GM12878 (cell line): ENCODE measurements around the gene TRAF5. TPM values are rescaled to one million over a fixed set of nuclear protein-coding genes. Genes with fewer than 3 reads are reported as not detected.
"Not testable (repeated sequence)": the region's sequence is repeated elsewhere in the genome, so short reads cannot be mapped to it uniquely, and the experiment has no call there.

Experiments
- ATAC-seq: fragments of 200-7000 bp; cut with Tn5 transposase; 3 replicates; pipeline ENCODE4 v1.9.1; 2020; ENCODE audit warnings: mild to moderate bottlenecking, moderate library complexity
- BruUV-seq: library from RNA; stranded (reverse); fragments of 400-500 nt; replicated peaks from 2 replicates; lab custom pipeline; 2021; lab: Mats Ljungman, UMichigan
- CTCF ChIA-PET: fragments of 300-600 bp; sonication (Branson Sonifier 250); formaldehyde crosslinking; extraction: SDS; loops from one replicate; lab custom pipeline; 2021; ENCODE audit warnings: inconsistent platforms; lab: Yijun Ruan, JAX
- POLR2A ChIA-PET: fragments of 350-600 bp; formaldehyde crosslinking; extraction: SDS; loops from one replicate; lab custom pipeline; 2021; ENCODE audit warnings: inconsistent platforms; lab: Charles Lee
- RAD21 ChIA-PET: fragments of 300-600 bp; sonication (Branson Sonifier 250); formaldehyde crosslinking; loops from one replicate; lab custom pipeline; 2023; ENCODE audit warnings: antibody characterized with exemption; ENCODE audit not compliant: unreplicated experiment; lab: Charles Lee
- SMC1A ChIA-PET: fragments of 300-600 bp; sonication (Branson Sonifier 250); formaldehyde crosslinking; loops from one replicate; lab custom pipeline; 2023; ENCODE audit not compliant: unreplicated experiment, uncharacterized antibody; lab: Charles Lee
- DNase-seq: peaks from one replicate; pipeline ENCODE4 v3.0.0-alpha.2; 2011; ENCODE audit warnings: low read depth, low spot score
- FAIRE-seq: peaks from 3 replicates; lab custom pipeline; 2011; peaks lifted over from hg19 to GRCh38; lab: Jason Lieb, UNC
- H2AFZ ChIP-seq: 2 replicates; pipeline ENCODE4 v1.6.0; 2011; ENCODE audit warnings: low read depth, low read length, control low read depth; ENCODE audit not compliant: control insufficient read depth
- H3K27ac ChIP-seq: 2 replicates; pipeline ENCODE4 v1.5.1; 2011; ENCODE audit warnings: control low read depth; ENCODE audit not compliant: control insufficient read depth, insufficient read depth
- H3K27me3 ChIP-seq, 2 experiments: replicated peaks in 1 of 2; 2 replicates each; pipeline versions ENCODE4 v1.6.0 to v1.6.1; 2011; ENCODE audit warnings: low read length in 1 of 2; ENCODE audit not compliant: control insufficient read depth in 2 of 2, insufficient read depth in 2 of 2
- H3K36me3 ChIP-seq, 2 experiments: 2 replicates each; pipeline ENCODE4 v1.5.1; 2011; ENCODE audit warnings: low read length in 1 of 2; ENCODE audit not compliant: control insufficient read depth in 2 of 2, insufficient read depth in 2 of 2
- H3K4me1 ChIP-seq: 2 replicates; pipeline ENCODE4 v1.6.1; 2011; ENCODE audit warnings: mild to moderate bottlenecking, low read length, moderate library complexity, mixed read lengths; ENCODE audit not compliant: control insufficient read depth, insufficient read depth
- H3K4me2 ChIP-seq: 2 replicates; pipeline ENCODE4 v1.6.0; 2011; ENCODE audit warnings: control low read depth; ENCODE audit not compliant: control insufficient read depth, insufficient read depth
- H3K4me3 ChIP-seq: fragments of 200-600 bp; sonication (generic); 2 replicates; pipeline ENCODE4 v1.5.1; 2016
- H3K79me2 ChIP-seq: 2 replicates; pipeline ENCODE4 v1.6.0; 2011; ENCODE audit warnings: low read length; ENCODE audit not compliant: control insufficient read depth, insufficient read depth
- H3K9ac ChIP-seq: 2 replicates; pipeline ENCODE4 v1.8.0; 2011; ENCODE audit warnings: low read length, control low read depth, mixed read lengths; ENCODE audit not compliant: control insufficient read depth, insufficient read depth
- H3K9me3 ChIP-seq: replicated peaks from 3 replicates; pipeline ENCODE4 v1.5.1; 2011; ENCODE audit warnings: mild to moderate bottlenecking, low read length; ENCODE audit not compliant: control insufficient read depth, insufficient read depth
- H4K20me1 ChIP-seq: 2 replicates; pipeline ENCODE4 v1.6.0; 2011; ENCODE audit not compliant: control insufficient read depth, insufficient read depth
- ASH2L ChIP-seq: fragments of 300-600, 200-600 bp; sonication (generic); IDR thresholded peaks from 2 replicates; pipeline ENCODE4 v1.6.1; 2017; ENCODE audit warnings: low read depth, mild to moderate bottlenecking, borderline replicate concordance
- ATF3 ChIP-seq: IDR thresholded peaks from 2 replicates; pipeline ENCODE4 v1.6.1; 2011; ENCODE audit warnings: low read depth, mild to moderate bottlenecking, low read length, moderate library complexity, borderline replicate concordance; ENCODE audit errors: extremely low read depth
- BMI1 ChIP-seq: fragments of 450-650 bp; IDR thresholded peaks from 2 replicates; pipeline ENCODE4 v1.6.1; 2016; ENCODE audit warnings: mild to moderate bottlenecking, moderate library complexity, borderline replicate concordance
- CTCF ChIP-seq, 3 experiments: IDR thresholded peaks in 2 of 3; conservative IDR thresholded peaks in 1 of 3; 2 replicates each; pipeline ENCODE4 v1.5.1; 2011; ENCODE audit warnings: low read depth in 3 of 3, low read length in 3 of 3, mild to moderate bottlenecking in 3 of 3, control low read depth in 2 of 3, moderate library complexity in 2 of 3, inconsistent platforms in 1 of 3, mixed read lengths in 1 of 3; ENCODE audit not compliant: control insufficient read depth in 2 of 3, insufficient read depth in 1 of 3; ENCODE audit errors: extremely low read depth in 1 of 3
- IRF5 ChIP-seq: fragments of 450-650 bp; IDR thresholded peaks from 2 replicates; pipeline ENCODE4 v1.6.1; 2017; ENCODE audit warnings: borderline replicate concordance
- KLF5 ChIP-seq: fragments of 450-650 bp; IDR thresholded peaks from 2 replicates; pipeline ENCODE4 v1.6.1; 2014; ENCODE audit warnings: mild to moderate bottlenecking; ENCODE audit not compliant: partially characterized antibody
- NFIC ChIP-seq: IDR thresholded peaks from 2 replicates; pipeline ENCODE4 v1.6.1; 2012; ENCODE audit warnings: low read depth, mild to moderate bottlenecking, inconsistent platforms, low read length, moderate library complexity
- NR2C2 ChIP-seq: IDR thresholded peaks from 2 replicates; pipeline ENCODE4 v1.6.1; 2011; ENCODE audit warnings: borderline replicate concordance, low read depth; ENCODE audit not compliant: control insufficient read depth, insufficient read length
- PAX5 ChIP-seq: IDR thresholded peaks from 2 replicates; pipeline ENCODE4 v1.6.1; 2011; ENCODE audit warnings: low read depth, low read length, borderline replicate concordance
- RELB ChIP-seq: fragments of 450-650 bp; IDR thresholded peaks from 2 replicates; pipeline ENCODE4 v1.6.1; 2017; ENCODE audit warnings: low read depth, mild to moderate bottlenecking, moderate library complexity
- SREBF1 ChIP-seq: IDR thresholded peaks from 2 replicates; pipeline ENCODE4 v1.6.1; 2012; ENCODE audit warnings: mild to moderate bottlenecking, low read length
- SUPT20H ChIP-seq: IDR thresholded peaks from 2 replicates; pipeline ENCODE4 v1.6.1; 2011; ENCODE audit warnings: low read depth, mild to moderate bottlenecking, low read length, moderate library complexity, borderline replicate concordance; ENCODE audit not compliant: control insufficient read depth
- ZNF217 ChIP-seq: fragments of 450-650 bp; IDR thresholded peaks from 2 replicates; pipeline ENCODE4 v1.6.1; 2017; ENCODE audit warnings: antibody characterized with exemption, mild to moderate bottlenecking
- ZNF24 ChIP-seq: fragments of 450-650 bp; IDR thresholded peaks from 2 replicates; pipeline ENCODE4 v1.6.1; 2017; ENCODE audit warnings: antibody characterized with exemption, mild to moderate bottlenecking
- WGBS: methylation state at CpG from one replicate; pipeline ENCODE4 v1.1.6; 2016; ENCODE audit warnings: low lambda C conversion rate; ENCODE audit not compliant: insufficient replicate concordance, insufficient coverage; ENCODE audit errors: missing lambda C conversion rate; 5-methylcytosine and 5-hydroxymethylcytosine counted together
- in situ Hi-C: fragments of 300-500 bp; cut with MboI; formaldehyde crosslinking; loops from 9 replicates; pipeline ENCODE4 v1.14.3; 2018; ENCODE audit warnings: mixed read lengths
- intact Hi-C: fragments of 100-400 bp; cut with micrococcal nuclease; formaldehyde crosslinking; loops from one replicate; pipeline ENCODE4 v1.14.2; 2022; ENCODE audit not compliant: unreplicated experiment
- polyA plus RNA-seq, 11 experiments: library from polyadenylated mRNA; depleted of rRNA in 4 of 11; unstranded in 6 of 11; stranded (reverse) in 5 of 11; fragments of >200 nt; fragmentation: Nextera tagmentation in 4 of 11; fragmentation: Illumina TruSeq in 1 of 11; extraction: Ambion mirVana in 4 of 11; extraction: Trizol in 1 of 11; gene quantifications; 1 replicate in 1 of 11; 2 replicates in 10 of 11; pipeline versions ENCODE4 v1.2.1 to v1.2.3, GENCODE V29; 2011 to 2016; ENCODE audit warnings: inconsistent platforms in 2 of 11, missing spikeins in 2 of 11, low read depth in 1 of 11
- total RNA-seq, 4 experiments: library from RNA; depleted of rRNA in 3 of 4; stranded (reverse); fragments of >200 nt in 3 of 4; fragmentation: Illumina TruSeq in 1 of 4; extraction: Trizol in 1 of 4; gene quantifications; 2 replicates each; pipeline versions ENCODE4 v1.2.1 to v1.2.3, GENCODE V29; 2013 to 2021

TRAF5 gene
- total and polyA plus RNA-seq, 10 of the 15 experiments (the other 5 are each of a cell fraction or from before 2014, with no cell fraction given), result 10.6 to 36.5 (median 26.3) TPM

- TF ChIP-seq BMI1, result no peak
- TF ChIP-seq ZNF217, result no peak
- no peak for TF ChIP-seq ATF3
- TF ChIP-seq SUPT20H, result no peak
- no peak for TF ChIP-seq PAX5
- TF ChIP-seq NFIC, result no peak
- TF ChIP-seq ZNF24, result no peak
- no peak for TF ChIP-seq SREBF1
- no peak for TF ChIP-seq ASH2L
- no peak for TF ChIP-seq CTCF (IDR thresholded peaks at IDR 0.05 in 2 of 3, conservative IDR thresholded peaks at IDR 0.05 in 1 of 3; ENCODE audit: control insufficient read depth in 2 of 3, extremely low read depth in 1 of 3, insufficient read depth in 1 of 3, low read depth in 3 of 3, low read length in 3 of 3)
- TF ChIP-seq IRF5, result no peak
- no peak for TF ChIP-seq NR2C2
- TF ChIP-seq RELB, result no peak
- no peak for TF ChIP-seq KLF5
These were observed 23.1 kb downstream of the TRAF5 start (continued) for GRCh38 chr1:211349741-211350140.

- not testable (repeated sequence) for FAIRE-seq, BruUV-seq
- WGBS, result 86% methylated on average over 3 of the region's 3 CpGs
These were observed 25.4 kb downstream of the TRAF5 start for GRCh38 chr1:211352055-211352454.

More at GRCh38 chr1:211352055-211352454, 25.4 kb downstream of the TRAF5 start:
- POLR2A ChIA-PET, in situ Hi-C loops, H3K4me1 ChIP-seq, DNase-seq, ATAC-seq, H3K9me3 ChIP-seq, H4K20me1 ChIP-seq, H3K27ac ChIP-seq, H3K9ac ChIP-seq, H3K4me3 ChIP-seq, H3K27me3 ChIP-seq, H3K4me2 ChIP-seq, H2AFZ ChIP-seq, intact Hi-C loops, H3K79me2 ChIP-seq: not testable (repeated sequence)
- ChIA-PET CTCF (interaction anchor here (1.2 to 3.5 kb wide), 5 partner anchors 12 to 29 kb away, joined by 3 to 30 read pairs (median 8); partner anchors contain the start of gene TRAF5), SMC1A (interaction anchor here (0.8 to 1.9 kb wide), 3 partner anchors 24 to 228 kb away, joined by 3 to 12 read pairs (median 8); partner anchors contain the start of gene TRAF5), RAD21 (interaction anchor here (0.7 to 1.4 kb wide), 3 partner anchors 22 to 29 kb away, joined by 3 to 7 read pairs (median 4); partner anchors contain the start of gene TRAF5)
- peaks cover 15 to 20% of the 10 kb centered on the region in 2 experiments for H3K36me3 ChIP-seq
